NCI-H2196 (cell line): ENCODE results near the gene DHX38.

Experiments
- DNase-seq: peaks from one replicate; lab custom pipeline; 2025; ENCODE audit not compliant: unreplicated experiment; lab: John Stamatoyannopoulos, UW

The DHX38 gene

GRCh38 chr16:72120026-72120425 lies 26.4 kb downstream of the DHX38 start:
- no peak for DNase-seq

GRCh38 chr16:72122308-72122707 lies 28.7 kb downstream of the DHX38 start:
- DNase-seq: no peak

GRCh38 chr16:72122916-72123315 lies 29.3 kb downstream of the DHX38 start:
- no peak for DNase-seq

- no peak for DNase-seq
These were observed 29.8 kb downstream of the DHX38 start for GRCh38 chr16:72123426-72123825.

GRCh38 chr16:72124148-72124547 lies 30.5 kb downstream of the DHX38 start:
- DNase-seq: no peak

- peak; percentile 29 for DNase-seq
These were observed 31.4 kb downstream of the DHX38 start for GRCh38 chr16:72124761-72125634.

- no peak for DNase-seq
These were observed 32.2 kb downstream of the DHX38 start for GRCh38 chr16:72125635-72126428.

GRCh38 chr16:72126429-72126765 lies 32.8 kb downstream of the DHX38 start:
- DNase-seq: no peak

GRCh38 chr16:72128701-72129100 lies 35.1 kb downstream of the DHX38 start:
- DNase-seq: no peak

GRCh38 chr16:72129976-72130656 lies 36.5 kb downstream of the DHX38 start:
- DNase-seq: no peak

- DNase-seq: no peak
These were observed 37.4 kb downstream of the DHX38 start for GRCh38 chr16:72131036-72131435.

GRCh38 chr16:72132726-72133125 lies 39.1 kb downstream of the DHX38 start:
- DNase-seq: no peak

GRCh38 chr16:72134507-72134906 lies 40.9 kb downstream of the DHX38 start:
- DNase-seq: no peak

- DNase-seq: no peak
These were observed 43.9 kb downstream of the DHX38 start for GRCh38 chr16:72137380-72138063.

GRCh38 chr16:72138064-72138572 lies 44.5 kb downstream of the DHX38 start:
- no peak for DNase-seq

GRCh38 chr16:72139908-72140307 lies 46.3 kb downstream of the DHX38 start:
- no peak for DNase-seq

GRCh38 chr16:72142476-72142875 lies 48.8 kb downstream of the DHX38 start:
- no peak for DNase-seq

- DNase-seq: no peak
These were observed 56.2 kb downstream of the DHX38 start for GRCh38 chr16:72149676-72150464.

- DNase-seq: no peak
These were observed 65.7 kb downstream of the DHX38 start for GRCh38 chr16:72159386-72159785.

GRCh38 chr16:72159801-72160200 lies 66.2 kb downstream of the DHX38 start:
- DNase-seq: no peak
